ENCODE results near the gene OXSR1.

DNA sequence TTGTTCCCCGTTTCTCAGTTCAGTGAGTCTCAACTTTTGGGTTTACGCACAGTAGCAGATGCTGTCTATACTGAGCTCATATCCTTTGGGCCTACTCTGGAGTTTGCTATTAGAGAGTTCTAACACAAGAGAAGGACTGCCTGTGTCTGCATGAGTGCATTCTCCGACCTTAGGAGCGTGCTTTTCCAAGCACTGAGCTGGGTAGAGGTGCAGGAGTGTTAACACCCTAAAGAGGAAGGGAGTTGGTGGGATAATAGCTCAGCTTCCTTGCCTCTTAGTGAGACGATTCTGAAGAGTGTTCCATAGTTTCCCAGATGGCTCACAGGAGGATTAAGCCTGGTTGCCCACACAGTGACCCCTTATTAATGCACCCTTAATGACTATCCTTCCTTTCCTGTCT, 6.9 kb upstream of the OXSR1 start:
- TF ChIP-seq, protein P1, sequence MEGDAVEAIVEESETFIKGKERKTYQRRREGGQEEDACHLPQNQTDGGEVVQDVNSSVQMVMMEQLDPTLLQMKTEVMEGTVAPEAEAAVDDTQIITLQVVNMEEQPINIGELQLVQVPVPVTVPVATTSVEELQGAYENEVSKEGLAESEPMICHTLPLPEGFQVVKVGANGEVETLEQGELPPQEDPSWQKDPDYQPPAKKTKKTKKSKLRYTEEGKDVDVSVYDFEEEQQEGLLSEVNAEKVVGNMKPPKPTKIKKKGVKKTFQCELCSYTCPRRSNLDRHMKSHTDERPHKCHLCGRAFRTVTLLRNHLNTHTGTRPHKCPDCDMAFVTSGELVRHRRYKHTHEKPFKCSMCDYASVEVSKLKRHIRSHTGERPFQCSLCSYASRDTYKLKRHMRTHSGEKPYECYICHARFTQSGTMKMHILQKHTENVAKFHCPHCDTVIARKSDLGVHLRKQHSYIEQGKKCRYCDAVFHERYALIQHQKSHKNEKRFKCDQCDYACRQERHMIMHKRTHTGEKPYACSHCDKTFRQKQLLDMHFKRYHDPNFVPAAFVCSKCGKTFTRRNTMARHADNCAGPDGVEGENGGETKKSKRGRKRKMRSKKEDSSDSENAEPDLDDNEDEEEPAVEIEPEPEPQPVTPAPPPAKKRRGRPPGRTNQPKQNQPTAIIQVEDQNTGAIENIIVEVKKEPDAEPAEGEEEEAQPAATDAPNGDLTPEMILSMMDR (IDR thresholded peaks at IDR 0.05) = no peak
- TF ChIP-seq, protein P2, sequence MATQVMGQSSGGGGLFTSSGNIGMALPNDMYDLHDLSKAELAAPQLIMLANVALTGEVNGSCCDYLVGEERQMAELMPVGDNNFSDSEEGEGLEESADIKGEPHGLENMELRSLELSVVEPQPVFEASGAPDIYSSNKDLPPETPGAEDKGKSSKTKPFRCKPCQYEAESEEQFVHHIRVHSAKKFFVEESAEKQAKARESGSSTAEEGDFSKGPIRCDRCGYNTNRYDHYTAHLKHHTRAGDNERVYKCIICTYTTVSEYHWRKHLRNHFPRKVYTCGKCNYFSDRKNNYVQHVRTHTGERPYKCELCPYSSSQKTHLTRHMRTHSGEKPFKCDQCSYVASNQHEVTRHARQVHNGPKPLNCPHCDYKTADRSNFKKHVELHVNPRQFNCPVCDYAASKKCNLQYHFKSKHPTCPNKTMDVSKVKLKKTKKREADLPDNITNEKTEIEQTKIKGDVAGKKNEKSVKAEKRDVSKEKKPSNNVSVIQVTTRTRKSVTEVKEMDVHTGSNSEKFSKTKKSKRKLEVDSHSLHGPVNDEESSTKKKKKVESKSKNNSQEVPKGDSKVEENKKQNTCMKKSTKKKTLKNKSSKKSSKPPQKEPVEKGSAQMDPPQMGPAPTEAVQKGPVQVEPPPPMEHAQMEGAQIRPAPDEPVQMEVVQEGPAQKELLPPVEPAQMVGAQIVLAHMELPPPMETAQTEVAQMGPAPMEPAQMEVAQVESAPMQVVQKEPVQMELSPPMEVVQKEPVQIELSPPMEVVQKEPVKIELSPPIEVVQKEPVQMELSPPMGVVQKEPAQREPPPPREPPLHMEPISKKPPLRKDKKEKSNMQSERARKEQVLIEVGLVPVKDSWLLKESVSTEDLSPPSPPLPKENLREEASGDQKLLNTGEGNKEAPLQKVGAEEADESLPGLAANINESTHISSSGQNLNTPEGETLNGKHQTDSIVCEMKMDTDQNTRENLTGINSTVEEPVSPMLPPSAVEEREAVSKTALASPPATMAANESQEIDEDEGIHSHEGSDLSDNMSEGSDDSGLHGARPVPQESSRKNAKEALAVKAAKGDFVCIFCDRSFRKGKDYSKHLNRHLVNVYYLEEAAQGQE (IDR thresholded peaks at IDR 0.05; ENCODE audit: insufficient read depth in 1 of 2, low read depth in 2 of 2, low read length in 1 of 2) = no peak
- no peak for TF ChIP-seq POLR2AphosphoS5 (IDR thresholded peaks at IDR 0.05; ENCODE audit: low read depth, low read length)

Measured in Panc1 (cell line).